GM19372 (cell line): Measurements from ENCODE around the gene KRT7.

ENCODE experiments used
- ATAC-seq: cut with Tn5 transposase; IDR thresholded peaks from one replicate; pipeline ENCODE4 v1.9.1; 2021; ENCODE audit warnings: mild to moderate bottlenecking, low read depth, moderate library complexity; ENCODE audit not compliant: unreplicated experiment

Gene KRT7

DNA sequence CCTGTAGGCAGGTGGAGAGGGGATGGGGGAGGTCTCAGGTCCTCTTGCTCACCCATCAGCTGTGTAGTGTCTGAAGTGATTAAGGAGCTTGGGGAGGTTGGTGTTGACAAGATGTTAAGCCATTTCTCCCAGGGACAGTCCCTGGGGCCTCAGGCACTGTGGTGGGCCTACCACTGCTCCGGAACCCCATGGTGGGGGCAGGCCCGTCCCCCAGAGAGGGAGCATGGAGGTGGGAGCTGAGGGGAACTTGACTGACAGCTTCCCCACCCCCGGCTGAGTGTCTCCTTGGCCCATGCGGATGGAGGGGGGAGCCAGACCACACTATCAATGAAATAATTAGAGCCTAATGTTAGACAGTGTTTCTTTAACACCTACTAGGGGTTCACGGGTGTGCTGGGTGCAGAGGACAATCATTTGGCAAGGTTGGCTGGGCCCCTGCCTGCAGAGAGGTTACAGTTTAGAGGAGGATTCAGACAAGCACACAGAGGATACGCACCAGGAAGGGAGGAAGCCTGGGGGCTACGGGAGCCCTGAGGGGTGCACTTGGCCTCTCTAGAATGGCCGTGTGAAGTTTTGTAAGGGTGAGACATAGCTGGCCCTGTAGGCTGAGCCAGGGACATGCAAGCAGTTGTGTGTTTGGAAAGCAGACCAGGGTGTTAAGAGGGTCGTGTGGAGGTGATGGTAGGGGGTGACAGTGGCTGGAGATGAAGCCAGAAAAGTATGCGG is 22.0 kb upstream of the KRT7 start:
- no peak for ATAC-seq

GRCh38 chr12:52211716-52212585 is 21.1 kb upstream of the KRT7 start:
- no peak for ATAC-seq

DNA sequence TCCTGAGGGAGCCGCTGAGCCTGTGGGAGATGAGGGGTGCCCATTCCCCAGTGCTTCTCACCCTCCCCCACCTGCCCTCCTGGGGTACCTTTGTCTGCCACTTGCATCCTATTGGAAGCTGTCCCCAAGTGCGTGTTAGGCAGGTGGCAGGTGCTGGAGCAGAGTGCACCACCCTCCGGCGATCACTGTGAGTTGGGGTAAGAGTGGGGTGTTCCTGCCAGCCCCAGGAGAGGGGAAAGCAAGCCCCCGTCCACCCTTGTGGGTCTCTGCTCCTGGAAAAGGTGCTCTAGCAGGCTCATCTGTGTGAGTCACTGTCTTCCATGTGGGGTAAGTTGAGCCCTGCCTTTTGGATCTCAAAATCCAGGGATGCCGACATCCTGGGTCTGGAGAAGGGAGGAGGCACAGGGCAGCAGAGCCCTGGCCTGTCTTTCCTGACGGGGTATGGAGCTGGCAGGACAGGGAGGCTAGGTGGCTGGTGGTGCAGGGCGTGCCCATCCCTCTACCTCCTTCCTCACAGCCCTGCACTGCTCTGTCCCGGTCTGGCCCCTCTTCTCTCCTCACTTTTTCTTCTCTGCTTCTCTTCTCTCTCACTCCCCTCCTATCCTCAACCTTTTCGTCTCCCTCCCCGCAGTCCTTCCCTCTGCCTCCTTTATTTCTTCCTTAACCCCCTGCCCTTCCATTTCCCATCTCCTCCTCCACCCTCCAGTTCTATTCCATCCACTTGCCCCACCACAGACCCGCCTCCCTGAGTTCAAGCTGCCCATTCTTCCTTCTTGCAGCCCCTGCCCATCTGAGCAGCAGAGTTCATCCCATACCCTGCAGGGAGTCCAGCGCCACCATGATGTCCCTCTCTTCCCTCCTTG is 20.1 kb upstream of the KRT7 start:
- no peak for ATAC-seq

- no peak for ATAC-seq
Measured at GRCh38 chr12:52213564-52214420, 19.3 kb upstream of the KRT7 start.

- ATAC-seq: no peak
Measured at GRCh38 chr12:52214421-52214802, 18.6 kb upstream of the KRT7 start.

DNA sequence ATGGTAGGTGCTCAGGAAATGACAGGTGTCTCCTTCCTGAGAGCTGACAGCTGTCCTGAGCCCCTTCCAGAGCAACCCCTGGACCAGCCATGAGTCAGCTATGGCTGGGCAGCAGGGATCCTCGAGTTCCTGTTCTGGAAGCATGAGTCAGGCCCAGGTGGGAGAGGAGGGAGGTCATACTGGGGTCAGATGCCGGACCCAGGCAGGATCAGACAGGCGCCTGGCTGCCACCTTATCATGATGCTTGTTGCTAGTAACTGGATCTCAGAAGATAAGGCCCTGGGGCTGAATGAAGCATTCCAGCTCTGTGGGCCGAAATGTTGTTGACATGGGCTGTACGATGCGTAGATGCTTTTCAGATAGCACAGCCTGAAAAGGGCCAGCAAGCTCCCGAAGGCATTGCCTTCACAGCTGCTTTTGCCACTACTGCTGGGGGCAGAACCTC is 17.4 kb upstream of the KRT7 start:
- ATAC-seq: no peak

DNA sequence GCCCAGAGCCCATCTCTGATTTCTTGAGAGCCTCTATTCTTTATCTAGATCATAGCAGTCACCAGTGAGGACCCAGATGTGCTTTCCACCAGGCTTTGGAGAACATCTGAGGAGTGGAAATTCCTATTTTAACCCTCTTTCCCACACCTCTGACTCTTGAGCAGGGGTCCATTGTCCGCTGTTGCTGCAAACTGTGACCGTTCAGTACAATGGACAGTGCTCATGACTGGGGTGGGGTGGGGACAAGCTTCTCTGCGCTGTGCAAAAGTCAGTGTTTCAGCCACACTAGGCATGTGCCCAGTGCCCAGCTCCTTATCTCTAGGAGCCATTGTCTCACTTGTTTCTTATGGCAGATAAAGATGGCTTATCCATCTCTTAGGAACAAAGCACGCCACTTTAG is 16.9 kb upstream of the KRT7 start:
- ATAC-seq: no peak

GRCh38 chr12:52216807-52217206 is 16.2 kb upstream of the KRT7 start:
- no peak for ATAC-seq

DNA sequence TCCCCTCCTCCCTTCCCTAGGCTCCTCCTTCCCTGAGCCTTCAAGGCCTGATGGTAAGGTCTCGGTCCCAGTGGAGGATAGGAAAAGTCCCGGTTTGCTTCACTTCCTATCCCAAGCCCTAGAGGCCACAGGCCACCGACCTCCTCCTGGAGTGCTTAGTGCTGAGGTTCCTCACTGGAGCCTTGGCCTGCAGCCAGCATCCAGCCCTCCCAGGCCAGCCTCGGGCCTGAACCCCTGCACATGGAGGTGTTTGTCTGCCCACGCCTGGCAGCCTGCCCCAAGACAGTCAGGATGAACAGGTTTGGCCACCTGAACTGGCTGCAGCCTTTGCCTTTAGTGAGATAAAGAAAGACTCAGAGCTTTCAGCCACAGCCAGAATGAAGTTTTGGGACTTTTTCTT is 15.8 kb upstream of the KRT7 start:
- no peak for ATAC-seq

DNA sequence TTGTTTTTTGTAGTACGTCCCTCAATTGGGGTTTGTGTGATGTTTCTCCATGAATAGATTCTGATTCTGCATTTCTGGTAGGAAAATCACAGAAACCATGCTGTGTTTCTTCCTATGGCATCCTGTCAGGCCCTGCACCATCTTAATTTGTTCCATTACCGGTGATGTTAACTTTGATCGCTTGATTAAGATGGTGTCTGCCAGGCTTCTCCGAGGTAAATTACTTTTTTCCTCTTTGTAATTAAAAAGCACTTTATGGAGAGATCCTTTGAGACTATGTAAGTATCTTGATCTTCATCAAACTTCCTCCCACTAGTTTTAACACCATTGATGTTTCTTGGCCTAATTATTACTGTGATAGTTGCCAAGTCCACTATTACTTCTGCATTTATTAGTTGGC is 15.0 kb upstream of the KRT7 start:
- no peak for ATAC-seq

- ATAC-seq: no peak
Measured at GRCh38 chr12:52220477-52220876, 12.6 kb upstream of the KRT7 start.

DNA sequence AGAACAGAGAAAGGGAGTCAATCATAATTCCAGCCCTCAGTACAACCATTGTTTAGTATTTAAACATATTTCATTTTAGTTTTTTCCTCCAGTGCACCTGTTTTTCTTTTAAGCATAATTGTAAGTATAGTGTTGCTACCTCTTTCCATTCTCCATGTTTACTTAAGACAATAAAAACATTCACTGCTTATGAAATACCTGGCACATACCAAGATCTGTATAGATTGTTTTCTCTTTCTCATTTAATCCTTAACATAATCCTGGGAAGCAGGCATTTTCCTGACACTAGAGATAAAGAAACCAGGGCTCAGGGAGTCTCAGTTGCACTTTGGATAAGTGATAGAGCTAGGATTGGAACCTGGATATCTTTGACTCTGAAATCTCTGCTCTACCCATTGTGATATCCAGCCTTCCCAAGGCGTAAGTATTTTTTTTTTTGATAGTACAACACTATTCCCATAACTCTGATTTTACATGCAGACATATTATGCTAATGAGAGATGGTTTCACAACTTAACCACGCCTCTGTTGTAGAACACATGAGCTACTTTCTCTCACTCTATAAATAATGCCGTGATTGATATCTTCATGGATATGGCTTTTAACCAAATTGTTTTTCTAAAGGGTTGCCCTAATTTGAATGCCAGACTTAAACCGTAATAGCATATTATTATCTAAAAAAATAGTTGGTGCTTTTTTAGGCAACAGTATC is 11.8 kb upstream of the KRT7 start:
- ATAC-seq: no peak

- no peak for ATAC-seq
Measured at GRCh38 chr12:52221912-52222457, 11.1 kb upstream of the KRT7 start.

- ATAC-seq: no peak
Measured at GRCh38 chr12:52222692-52223091, 10.4 kb upstream of the KRT7 start.

DNA sequence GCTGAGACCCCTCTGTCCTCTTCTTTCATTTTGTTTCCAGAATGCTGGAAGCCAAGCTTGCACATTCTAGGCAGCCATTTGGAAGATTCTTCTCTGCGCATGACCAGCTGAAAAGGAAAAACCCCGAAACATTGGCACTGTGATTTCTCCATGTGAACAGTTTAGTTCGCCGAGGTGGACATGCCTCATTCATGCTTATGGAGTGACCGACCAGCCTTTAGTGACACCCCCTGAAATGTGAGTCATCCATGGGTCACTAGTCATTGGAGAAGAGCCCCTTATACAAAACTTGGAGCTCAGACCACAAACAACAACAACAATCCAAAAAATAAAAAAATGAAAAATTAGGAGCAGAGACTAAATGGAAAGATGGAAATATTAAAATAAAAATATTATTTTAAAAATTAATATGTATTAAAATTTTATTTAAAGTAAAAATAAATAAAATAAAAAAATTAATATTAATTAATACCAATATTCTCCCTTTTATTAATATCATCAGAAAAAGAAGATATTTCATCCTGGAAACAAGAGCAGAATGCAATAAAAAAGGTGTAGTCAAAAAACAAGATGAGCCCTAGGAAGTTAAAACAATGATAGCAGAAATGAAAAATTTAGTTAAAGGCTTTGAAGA is 9.5 kb upstream of the KRT7 start:
- ATAC-seq: no peak

- ATAC-seq: no peak
Measured at GRCh38 chr12:52224151-52224550, 8.9 kb upstream of the KRT7 start.

DNA sequence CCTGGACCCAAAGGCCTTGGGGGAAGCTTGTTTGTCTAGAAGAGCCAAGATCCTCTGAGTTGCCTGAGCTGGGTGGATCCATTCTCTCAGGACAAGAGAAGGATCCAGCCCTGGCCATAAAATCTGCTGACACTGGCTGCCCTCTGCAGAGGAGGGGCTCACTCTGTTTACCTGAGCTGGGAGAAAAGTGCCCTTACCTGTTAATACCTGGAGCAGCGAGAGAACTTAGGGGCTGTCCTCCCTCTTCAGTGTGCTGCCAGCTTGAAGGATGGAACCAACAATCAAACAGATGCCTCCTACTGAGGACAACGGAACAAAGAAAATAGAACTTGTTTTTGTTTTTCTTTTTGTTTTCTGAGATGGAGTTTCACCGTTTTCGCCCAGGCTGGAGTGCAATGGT is 7.3 kb upstream of the KRT7 start:
- no peak for ATAC-seq

DNA sequence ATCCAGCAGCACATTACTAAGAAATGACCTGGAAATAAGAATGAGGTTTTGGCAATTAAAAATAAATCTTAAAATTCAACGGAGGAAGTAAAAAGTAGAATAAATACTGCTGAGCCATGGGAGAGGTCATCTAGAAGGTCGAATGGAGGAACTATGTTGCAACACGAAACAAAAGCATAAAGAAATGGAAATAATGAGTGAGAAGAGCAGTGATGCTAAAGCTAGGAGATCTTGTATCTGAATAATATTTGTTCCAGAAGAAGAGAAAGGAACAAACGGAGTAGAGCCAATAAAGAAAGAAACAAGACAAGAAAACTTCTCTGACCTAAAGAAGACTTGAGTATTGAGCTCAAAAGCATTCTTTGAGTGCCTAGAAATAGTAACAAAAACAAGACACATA is 6.6 kb upstream of the KRT7 start:
- no peak for ATAC-seq
